KOPT-K1 (cell line): ENCODE data around the gene CARD11.
"Not testable (repeated sequence)": the region's sequence is repeated elsewhere in the genome, so short reads cannot be mapped to it uniquely, and the experiment has no call there.

Experiments used
- H3K27ac ChIP-seq: fragments of 200-600 bp; sonication (generic); 2 replicates; pipeline ENCODE4 v1.5.1; 2016; ENCODE audit warnings: antibody characterized with exemption, mild to moderate bottlenecking, low read depth, low read length; ENCODE audit not compliant: poor library complexity, severe bottlenecking
- H3K36me3 ChIP-seq: fragments of 200-600 bp; sonication (generic); 2 replicates; pipeline ENCODE4 v1.5.1; 2017; ENCODE audit warnings: antibody characterized with exemption, mild to moderate bottlenecking, low read length, moderate library complexity; ENCODE audit not compliant: insufficient read depth
- H3K9me3 ChIP-seq: fragments of 200-600 bp; sonication (generic); 2 replicates; pipeline ENCODE4 v1.5.1; 2017; ENCODE audit warnings: antibody characterized with exemption, low read length, mild to moderate bottlenecking; ENCODE audit not compliant: insufficient read depth, poor library complexity, severe bottlenecking

The CARD11 gene

GRCh38 chr7:3039787-3040186 is 3.9 kb downstream of the CARD11 start:
- H3K36me3 ChIP-seq = no peaks in the 10 kb centered on the region
- H3K27ac ChIP-seq = no peak overlapping the region
- H3K9me3 ChIP-seq = no peaks in the 10 kb centered on the region

GRCh38 chr7:3038011-3038410 is 5.7 kb downstream of the CARD11 start:
- not testable (repeated sequence) for H3K36me3 ChIP-seq, H3K9me3 ChIP-seq

DNA sequence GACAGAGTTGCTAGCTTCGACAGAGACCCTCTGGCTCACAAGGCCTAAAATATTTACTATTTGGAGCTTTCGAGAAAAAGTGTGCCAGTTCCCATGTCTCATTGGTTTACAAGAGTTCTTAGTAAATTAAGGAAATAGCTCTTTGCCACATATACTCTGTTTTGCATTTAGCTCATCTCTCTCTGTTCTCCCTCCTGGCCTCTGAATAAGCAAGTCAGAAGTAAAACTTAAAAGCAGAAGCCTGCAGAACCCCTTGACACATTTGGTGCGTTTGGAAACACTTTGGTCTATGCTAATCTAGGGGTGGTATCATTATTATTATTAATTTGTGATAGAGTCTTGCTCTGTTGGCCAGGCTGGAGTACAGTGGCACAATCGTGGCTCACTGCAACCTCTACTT is 6.4 kb downstream of the CARD11 start:
- Histone ChIP-seq H3K9me3 (no peaks in the 10 kb centered on the region), H3K27ac (no peak overlapping the region), H3K36me3 (no peaks in the 10 kb centered on the region)

More at GRCh38 chr7:3038011-3038410, 5.7 kb downstream of the CARD11 start:
- not testable (repeated sequence) for H3K27ac ChIP-seq

DNA sequence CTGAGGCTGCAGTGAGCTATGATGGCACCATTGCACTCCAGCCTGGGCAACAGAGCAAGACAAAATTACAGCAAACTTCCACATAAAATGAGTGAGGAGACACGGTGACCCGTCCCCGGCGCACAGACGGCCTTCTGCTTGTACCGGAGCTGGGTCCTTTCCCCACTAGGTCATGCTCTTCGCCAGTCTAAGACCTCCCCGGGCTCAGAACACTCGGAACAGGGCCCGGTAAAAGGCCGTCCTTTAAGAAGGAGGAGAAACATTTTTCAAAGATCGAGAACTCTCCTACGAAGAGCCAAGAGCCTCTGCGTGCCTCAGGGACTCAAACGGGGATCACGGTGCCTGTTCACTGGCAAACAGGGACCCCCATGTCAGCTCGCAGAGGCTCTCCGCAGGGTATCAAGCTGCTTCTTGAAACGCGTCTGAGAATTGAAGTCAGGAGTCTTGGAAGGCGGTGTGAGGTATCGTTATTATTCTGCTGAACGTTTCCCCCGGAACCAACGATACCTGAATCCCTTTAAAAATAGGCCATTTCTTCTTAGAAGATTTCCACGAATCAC is 9.0 kb downstream of the CARD11 start:
- Histone ChIP-seq H3K9me3 (no peaks in the 10 kb centered on the region), H3K36me3 (no peaks in the 10 kb centered on the region), H3K27ac (no peak overlapping the region)

DNA sequence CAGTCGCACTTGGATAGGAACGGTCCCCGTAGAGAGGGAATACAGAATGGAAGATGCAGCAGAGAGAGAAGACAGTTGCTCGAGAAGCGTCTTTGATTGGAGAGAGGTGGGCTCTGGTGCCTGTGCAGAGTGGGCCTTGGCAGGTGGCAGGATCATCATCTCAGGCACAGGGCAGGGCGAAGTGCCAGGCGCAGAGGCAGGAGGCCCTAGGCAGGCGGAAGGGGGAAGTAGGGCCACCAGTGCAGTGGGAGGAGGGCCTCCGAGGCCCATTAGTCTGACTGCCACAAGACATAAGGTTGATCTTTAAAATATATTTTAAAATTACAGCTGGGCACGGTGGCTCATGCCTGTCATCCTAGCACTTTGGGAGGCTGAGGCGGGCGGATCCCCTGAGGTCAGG is 10.1 kb downstream of the CARD11 start:
- Histone ChIP-seq H3K27ac (no peak overlapping the region), H3K36me3 (no peaks in the 10 kb centered on the region), H3K9me3 (no peaks in the 10 kb centered on the region)

- Histone ChIP-seq H3K9me3 (no peaks in the 10 kb centered on the region), H3K27ac (no peak overlapping the region), H3K36me3 (no peaks in the 10 kb centered on the region)
Measured at GRCh38 chr7:3033136-3033535, 10.5 kb downstream of the CARD11 start.

GRCh38 chr7:3032256-3032655 is 11.4 kb downstream of the CARD11 start:
- H3K36me3 ChIP-seq = no peaks in the 10 kb centered on the region
- H3K27ac ChIP-seq = no peak overlapping the region
- H3K9me3 ChIP-seq = no peaks in the 10 kb centered on the region

DNA sequence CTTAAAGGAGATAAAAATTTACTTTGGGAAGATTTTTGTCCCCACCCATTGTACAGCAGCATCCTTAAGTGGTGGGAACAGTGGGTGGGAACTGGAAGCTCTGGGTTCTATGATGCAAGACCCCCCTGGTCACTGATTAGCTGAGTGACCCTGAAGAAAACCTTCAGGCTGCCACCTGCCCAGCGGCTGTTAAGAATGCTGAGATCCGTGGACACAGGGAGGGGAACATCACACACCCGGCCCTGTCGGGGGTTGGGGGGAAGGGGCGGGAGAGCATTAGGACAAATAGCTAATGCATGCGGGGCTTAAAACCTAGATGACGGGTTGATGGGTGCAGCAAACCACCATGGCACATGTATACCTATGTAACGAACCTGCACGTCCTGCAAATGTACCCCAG is 14.5 kb downstream of the CARD11 start:
- H3K9me3 ChIP-seq = peaks cover 18% of the 10 kb centered on the region
- peaks cover 14% of the 10 kb centered on the region; the same call in 1 of the 2 replicates for H3K36me3 ChIP-seq
- H3K27ac ChIP-seq = no peak overlapping the region

DNA sequence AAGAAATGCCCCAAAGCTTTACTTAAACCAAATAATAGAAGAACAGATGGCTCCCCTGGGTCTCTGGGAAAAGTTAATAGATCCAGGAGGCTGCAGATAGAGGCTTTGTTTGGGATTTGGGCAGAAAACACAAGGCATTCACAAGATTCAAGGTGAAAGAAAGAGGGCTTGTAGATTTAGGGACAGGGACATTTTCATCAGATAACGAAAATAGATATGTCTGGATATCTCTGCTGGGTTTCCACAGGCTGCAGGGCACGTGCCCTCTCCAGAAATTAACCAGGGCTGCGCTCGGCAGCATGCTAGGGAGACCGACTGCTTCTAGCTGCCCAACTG is 14.9 kb downstream of the CARD11 start:
- Histone ChIP-seq H3K36me3 (peaks cover 14% of the 10 kb centered on the region; the same call in 1 of the 2 replicates), H3K27ac (no peak overlapping the region)

DNA sequence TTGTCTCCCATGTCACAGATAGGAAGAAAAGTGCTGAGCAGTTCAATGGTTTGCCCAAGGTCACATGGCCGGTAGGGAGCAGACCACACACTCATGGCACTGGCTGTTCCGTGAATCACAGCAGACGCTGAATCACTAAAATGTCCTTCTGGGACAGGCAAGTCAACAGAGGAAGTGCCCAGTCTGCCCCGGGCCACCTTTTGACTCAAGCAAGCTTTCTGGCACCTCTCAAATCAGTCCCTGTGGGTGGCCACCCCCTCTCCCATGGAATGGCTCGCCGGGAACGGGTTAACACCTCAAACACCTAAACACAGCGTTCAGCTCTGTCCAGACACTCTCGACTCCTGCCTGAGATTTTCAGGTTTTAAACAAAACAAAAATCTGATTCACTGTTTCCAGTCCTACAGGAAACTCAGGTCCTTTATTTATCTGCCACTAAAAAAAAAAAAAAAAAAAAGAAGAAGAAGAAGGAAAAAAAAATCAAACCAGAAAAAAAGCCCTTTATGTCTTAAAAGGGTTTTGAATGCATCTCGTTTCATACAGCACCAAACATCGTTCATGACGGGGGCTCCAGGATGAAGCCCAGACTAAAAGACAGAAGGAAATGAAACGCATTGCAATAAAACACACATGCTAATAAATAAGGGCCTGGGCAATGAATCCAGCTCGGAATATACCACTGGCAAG is 15.5 kb downstream of the CARD11 start:
- Histone ChIP-seq H3K36me3 (peaks cover 14% of the 10 kb centered on the region; the same call in 1 of the 2 replicates), H3K9me3 (peaks cover 18% of the 10 kb centered on the region), H3K27ac (no peak overlapping the region)

More for the DNA sequence above, 14.9 kb downstream of the CARD11 start:
- H3K9me3 ChIP-seq = peaks cover 18% of the 10 kb centered on the region

- H3K27ac ChIP-seq = no peak overlapping the region
- H3K36me3 ChIP-seq = peaks cover 14% of the 10 kb centered on the region; the same call in 1 of the 2 replicates
- H3K9me3 ChIP-seq = peaks cover 18% of the 10 kb centered on the region
Measured at GRCh38 chr7:3027005-3027845, 16.4 kb downstream of the CARD11 start.

DNA sequence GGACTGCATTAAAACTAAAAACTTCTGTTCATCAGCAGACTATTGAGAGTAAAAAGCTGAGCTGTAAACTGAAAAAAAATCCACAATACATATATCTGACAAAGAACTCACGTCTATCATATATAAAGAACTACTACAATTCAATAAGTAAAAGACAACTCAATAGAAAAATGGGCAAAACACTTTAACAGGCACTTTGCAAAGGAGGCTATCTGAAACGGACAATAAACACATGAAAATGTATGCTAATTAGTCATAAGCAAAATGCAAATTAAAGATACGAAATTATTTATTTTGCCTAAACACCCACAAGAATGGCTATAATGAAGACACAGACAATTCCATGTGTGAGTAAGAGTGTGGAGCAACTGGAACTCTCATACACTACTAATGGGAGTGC is 18.1 kb downstream of the CARD11 start:
- H3K9me3 ChIP-seq = peaks cover 32% of the 10 kb centered on the region
- H3K36me3 ChIP-seq = peaks cover 14% of the 10 kb centered on the region; the same call in 1 of the 2 replicates
- no peak overlapping the region for H3K27ac ChIP-seq

- Histone ChIP-seq H3K27ac (no peak overlapping the region), H3K36me3 (peaks cover 27% of the 10 kb centered on the region; the same call in 1 of the 2 replicates), H3K9me3 (peaks cover 43% of the 10 kb centered on the region)
Measured at GRCh38 chr7:3021825-3022224, 21.8 kb downstream of the CARD11 start.

- not testable (repeated sequence) for H3K27ac ChIP-seq
- peaks cover 43% of the 10 kb centered on the region for H3K9me3 ChIP-seq
- peaks cover 27% of the 10 kb centered on the region; the same call in 1 of the 2 replicates for H3K36me3 ChIP-seq
Measured at GRCh38 chr7:3021224-3021623, 22.4 kb downstream of the CARD11 start.

GRCh38 chr7:3020416-3020815 is 23.3 kb downstream of the CARD11 start:
- Histone ChIP-seq H3K9me3 (peaks cover 35% of the 10 kb centered on the region), H3K27ac (no peak overlapping the region), H3K36me3 (peaks cover 22% of the 10 kb centered on the region; the same call in 1 of the 2 replicates)
